GM12873 (cell line): ENCODE measurements around the gene GTPBP10.

Experiments
- TF ChIP-seq, protein P1 (sequence below): IDR thresholded peaks from 2 replicates; pipeline ENCODE4 v1.5.1; 2012; ENCODE audit warnings: low read depth, mild to moderate bottlenecking, moderate library complexity, low read length, control low read depth; ENCODE audit not compliant: insufficient read depth; ENCODE audit errors: missing control alignments

Gene GTPBP10

DNA sequence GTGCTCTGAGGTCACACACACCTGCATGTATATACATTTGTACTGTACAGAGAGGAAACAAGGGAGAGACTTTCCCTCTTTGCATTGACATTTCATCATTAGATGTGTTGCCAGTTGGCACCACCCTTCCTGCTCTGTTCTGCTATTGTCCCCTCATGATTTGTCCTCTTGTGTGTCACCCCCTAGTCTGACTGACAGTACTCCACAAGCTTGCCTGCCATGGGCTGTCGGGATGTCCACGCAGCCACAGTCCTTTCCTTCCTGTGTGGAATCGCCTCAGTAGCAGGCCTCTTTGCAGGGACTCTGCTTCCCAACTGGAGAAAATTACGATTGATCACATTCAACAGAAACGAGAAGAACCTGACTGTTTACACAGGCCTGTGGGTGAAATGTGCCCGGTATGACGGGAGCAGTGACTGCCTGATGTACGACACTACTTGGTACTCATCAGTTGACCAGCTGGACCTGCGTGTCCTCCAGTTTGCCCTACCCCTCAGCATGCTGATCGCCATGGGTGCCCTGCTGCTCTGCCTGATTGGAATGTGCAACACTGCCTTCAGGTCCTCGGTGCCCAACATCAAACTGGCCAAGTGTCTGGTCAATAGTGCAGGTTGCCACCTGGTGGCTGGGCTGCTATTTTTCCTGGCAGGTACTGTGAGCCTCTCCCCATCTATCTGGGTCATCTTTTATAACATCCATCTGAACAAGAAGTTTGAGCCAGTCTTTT, 66.1 kb downstream of the GTPBP10 start:
- TF ChIP-seq, protein P1, sequence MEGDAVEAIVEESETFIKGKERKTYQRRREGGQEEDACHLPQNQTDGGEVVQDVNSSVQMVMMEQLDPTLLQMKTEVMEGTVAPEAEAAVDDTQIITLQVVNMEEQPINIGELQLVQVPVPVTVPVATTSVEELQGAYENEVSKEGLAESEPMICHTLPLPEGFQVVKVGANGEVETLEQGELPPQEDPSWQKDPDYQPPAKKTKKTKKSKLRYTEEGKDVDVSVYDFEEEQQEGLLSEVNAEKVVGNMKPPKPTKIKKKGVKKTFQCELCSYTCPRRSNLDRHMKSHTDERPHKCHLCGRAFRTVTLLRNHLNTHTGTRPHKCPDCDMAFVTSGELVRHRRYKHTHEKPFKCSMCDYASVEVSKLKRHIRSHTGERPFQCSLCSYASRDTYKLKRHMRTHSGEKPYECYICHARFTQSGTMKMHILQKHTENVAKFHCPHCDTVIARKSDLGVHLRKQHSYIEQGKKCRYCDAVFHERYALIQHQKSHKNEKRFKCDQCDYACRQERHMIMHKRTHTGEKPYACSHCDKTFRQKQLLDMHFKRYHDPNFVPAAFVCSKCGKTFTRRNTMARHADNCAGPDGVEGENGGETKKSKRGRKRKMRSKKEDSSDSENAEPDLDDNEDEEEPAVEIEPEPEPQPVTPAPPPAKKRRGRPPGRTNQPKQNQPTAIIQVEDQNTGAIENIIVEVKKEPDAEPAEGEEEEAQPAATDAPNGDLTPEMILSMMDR = peak; percentile 47

- TF ChIP-seq, protein P1 = no peak
These were observed 66.6 kb downstream of the GTPBP10 start for GRCh38 chr7:90413185-90413528.

DNA sequence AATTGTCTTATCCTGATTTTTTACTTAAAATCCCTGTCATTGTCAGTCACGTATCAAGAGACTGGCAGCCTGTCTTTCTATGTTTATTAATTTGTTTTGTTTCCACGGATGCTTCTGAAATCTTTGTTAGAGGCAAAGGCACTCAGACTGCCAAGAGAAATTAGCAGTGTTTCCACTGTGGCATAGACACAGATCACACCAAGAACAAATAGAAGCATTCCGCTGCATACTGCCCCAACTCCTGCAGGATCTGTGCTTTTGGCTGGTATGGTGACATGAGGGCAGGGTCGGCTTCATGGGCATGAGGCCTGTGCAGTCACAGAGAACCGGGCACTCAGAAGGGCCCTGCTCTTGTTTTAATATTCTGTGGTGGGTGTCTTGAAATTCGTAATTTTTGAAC, 75.1 kb downstream of the GTPBP10 start:
- TF ChIP-seq, protein P1 = no peak

GRCh38 chr7:90424720-90425119, 78.2 kb downstream of the GTPBP10 start:
- TF ChIP-seq, protein P1 = no peak

- TF ChIP-seq, protein P1 = no peak
These were observed 78.9 kb downstream of the GTPBP10 start for GRCh38 chr7:90425376-90425775.

GRCh38 chr7:90430614-90431460, 84.3 kb downstream of the GTPBP10 start:
- TF ChIP-seq, protein P1 = no peak

GRCh38 chr7:90432752-90433151, 86.2 kb downstream of the GTPBP10 start:
- TF ChIP-seq, protein P1 = no peak
